ENCODE results near the gene BSPRY. TPM values are rescaled to one million over a fixed set of nuclear protein-coding genes. Genes with fewer than 3 reads are reported as not detected.
A peak's percentile ranks its signal among the peaks of the same experiment; 100 is the strongest.
"Not testable (repeated sequence)": the region's sequence is repeated elsewhere in the genome, so short reads cannot be mapped to it uniquely, and the experiment has no call there.

BSPRY gene
- polyA plus RNA-seq, 1 donor, result 9.5 TPM

GRCh38 chr9:113379829-113380210 lies 30.5 kb downstream of the BSPRY start:
- H3K36me3 ChIP-seq (ENCODE audit: control insufficient read depth, insufficient read depth, low read length); H3K4me3 ChIP-seq (ENCODE audit: low read length); H3K27me3 ChIP-seq (ENCODE audit: control insufficient read depth, insufficient read depth, low read length); H3K9me3 ChIP-seq (ENCODE audit: control insufficient read depth, low read depth, low read length): not testable (repeated sequence)
- no CpG with 5 or more reads among the region's 2 CpGs for WGBS (ENCODE audit: insufficient coverage, low lambda C conversion rate)
- peak in 1 of 2 donors; percentile 21 for DNase-seq
- peaks cover 58% of the 10 kb centered on the region for H3K4me1 ChIP-seq (ENCODE audit: control insufficient read depth, insufficient read depth, low read length)
- peak overlapping the region; percentile 93 for H3K27ac ChIP-seq (ENCODE audit: low read length)

- H3K27me3 ChIP-seq (ENCODE audit: control insufficient read depth, insufficient read depth, low read length), result no peaks in the 10 kb centered on the region
- no peaks in the 10 kb centered on the region for H3K36me3 ChIP-seq (ENCODE audit: control insufficient read depth, insufficient read depth, low read length)
- DNase-seq, result peak; percentile 70 to 84
- no peaks in the 10 kb centered on the region for H3K9me3 ChIP-seq (ENCODE audit: control insufficient read depth, low read depth, low read length)
- no CpG with 5 or more reads among the region's 1 CpG for WGBS (ENCODE audit: insufficient coverage, low lambda C conversion rate)
- no peak overlapping the region for H3K4me3 ChIP-seq (ENCODE audit: low read length)
- H3K4me1 ChIP-seq (ENCODE audit: control insufficient read depth, insufficient read depth, low read length), result peaks cover 57% of the 10 kb centered on the region
- H3K27ac ChIP-seq (ENCODE audit: low read length), result peak overlapping the region; percentile 93
These were observed 31.6 kb downstream of the BSPRY start for GRCh38 chr9:113380869-113381378.

- not testable (repeated sequence) for H3K4me3 ChIP-seq (ENCODE audit: low read length); H3K36me3 ChIP-seq (ENCODE audit: control insufficient read depth, insufficient read depth, low read length); H3K27me3 ChIP-seq (ENCODE audit: control insufficient read depth, insufficient read depth, low read length); DNase-seq; H3K9me3 ChIP-seq (ENCODE audit: control insufficient read depth, low read depth, low read length)
- WGBS (ENCODE audit: insufficient coverage, low lambda C conversion rate), result no CpG with 5 or more reads among the region's 7 CpGs
- Histone ChIP-seq H3K27ac (ENCODE audit: low read length) (peak overlapping the region; percentile 93), H3K4me1 (ENCODE audit: control insufficient read depth, insufficient read depth, low read length) (peaks cover 59% of the 10 kb centered on the region)
These were observed 32.1 kb downstream of the BSPRY start for GRCh38 chr9:113381441-113381840.

GRCh38 chr9:113381909-113382411 lies 32.6 kb downstream of the BSPRY start:
- H3K4me3 ChIP-seq (ENCODE audit: low read length), result no peak overlapping the region
- H3K27me3 ChIP-seq (ENCODE audit: control insufficient read depth, insufficient read depth, low read length), result no peaks in the 10 kb centered on the region
- peak overlapping the region; percentile 93 for H3K27ac ChIP-seq (ENCODE audit: low read length)
- H3K9me3 ChIP-seq (ENCODE audit: control insufficient read depth, low read depth, low read length), result no peaks in the 10 kb centered on the region
- H3K36me3 ChIP-seq (ENCODE audit: control insufficient read depth, insufficient read depth, low read length), result peaks cover 4% of the 10 kb centered on the region
- DNase-seq, result peak; percentile 95 to 96
- peaks cover 64% of the 10 kb centered on the region for H3K4me1 ChIP-seq (ENCODE audit: control insufficient read depth, insufficient read depth, low read length)
- WGBS (ENCODE audit: insufficient coverage, low lambda C conversion rate), result no CpG with 5 or more reads among the region's 8 CpGs

GRCh38 chr9:113386571-113387393 lies 37.4 kb downstream of the BSPRY start:
- DNase-seq, result no peak
- H3K27me3 ChIP-seq (ENCODE audit: control insufficient read depth, insufficient read depth, low read length), result no peaks in the 10 kb centered on the region
- 86% methylated on average over 1 of the region's 4 CpGs for WGBS (ENCODE audit: insufficient coverage, low lambda C conversion rate)
- no peaks in the 10 kb centered on the region for H3K9me3 ChIP-seq (ENCODE audit: control insufficient read depth, low read depth, low read length)
- peak overlapping the region; percentile 85 for H3K27ac ChIP-seq (ENCODE audit: low read length)
- H3K36me3 ChIP-seq (ENCODE audit: control insufficient read depth, insufficient read depth, low read length), result peaks cover 38% of the 10 kb centered on the region
- no peak overlapping the region for H3K4me3 ChIP-seq (ENCODE audit: low read length)
- H3K4me1 ChIP-seq (ENCODE audit: control insufficient read depth, insufficient read depth, low read length), result peaks cover 57% of the 10 kb centered on the region

- H3K9me3 ChIP-seq (ENCODE audit: control insufficient read depth, low read depth, low read length), result no peaks in the 10 kb centered on the region
- peak; percentile 76 to 89 for DNase-seq
- WGBS (ENCODE audit: insufficient coverage, low lambda C conversion rate), result no CpG with 5 or more reads among the region's 9 CpGs
- no peaks in the 10 kb centered on the region for H3K27me3 ChIP-seq (ENCODE audit: control insufficient read depth, insufficient read depth, low read length)
- peaks cover 45% of the 10 kb centered on the region for H3K36me3 ChIP-seq (ENCODE audit: control insufficient read depth, insufficient read depth, low read length)
- H3K27ac ChIP-seq (ENCODE audit: low read length), result peak overlapping the region; percentile 85
- peaks cover 51% of the 10 kb centered on the region for H3K4me1 ChIP-seq (ENCODE audit: control insufficient read depth, insufficient read depth, low read length)
- H3K4me3 ChIP-seq (ENCODE audit: low read length), result no peak overlapping the region
These were observed 38.4 kb downstream of the BSPRY start for GRCh38 chr9:113387560-113388230.

GRCh38 chr9:113388833-113389232 lies 39.5 kb downstream of the BSPRY start:
- DNase-seq, result peak in 1 of 2 donors; percentile 52
- H3K27ac ChIP-seq (ENCODE audit: low read length), result peak overlapping the region; percentile 85
- H3K27me3 ChIP-seq (ENCODE audit: control insufficient read depth, insufficient read depth, low read length), result no peaks in the 10 kb centered on the region
- H3K36me3 ChIP-seq (ENCODE audit: control insufficient read depth, insufficient read depth, low read length), result peaks cover 51% of the 10 kb centered on the region
- H3K4me3 ChIP-seq (ENCODE audit: low read length), result no peak overlapping the region
- no peaks in the 10 kb centered on the region for H3K9me3 ChIP-seq (ENCODE audit: control insufficient read depth, low read depth, low read length)
- peaks cover 41% of the 10 kb centered on the region for H3K4me1 ChIP-seq (ENCODE audit: control insufficient read depth, insufficient read depth, low read length)
- no CpG with 5 or more reads among the region's 13 CpGs for WGBS (ENCODE audit: insufficient coverage, low lambda C conversion rate)

GRCh38 chr9:113389451-113389850 lies 40.1 kb downstream of the BSPRY start:
- no peak overlapping the region for H3K4me3 ChIP-seq (ENCODE audit: low read length)
- H3K27ac ChIP-seq (ENCODE audit: low read length), result peak overlapping the region; percentile 85
- H3K9me3 ChIP-seq (ENCODE audit: control insufficient read depth, low read depth, low read length), result no peaks in the 10 kb centered on the region
- no CpG with 5 or more reads among the region's 11 CpGs for WGBS (ENCODE audit: insufficient coverage, low lambda C conversion rate)
- no peaks in the 10 kb centered on the region for H3K27me3 ChIP-seq (ENCODE audit: control insufficient read depth, insufficient read depth, low read length)
- H3K4me1 ChIP-seq (ENCODE audit: control insufficient read depth, insufficient read depth, low read length), result peaks cover 41% of the 10 kb centered on the region
- DNase-seq, result no peak
- H3K36me3 ChIP-seq (ENCODE audit: control insufficient read depth, insufficient read depth, low read length), result peaks cover 51% of the 10 kb centered on the region

GRCh38 chr9:113390192-113390960 lies 41.0 kb downstream of the BSPRY start:
- no peak for DNase-seq
- Histone ChIP-seq H3K4me1 (ENCODE audit: control insufficient read depth, insufficient read depth, low read length) (peaks cover 41% of the 10 kb centered on the region), H3K9me3 (ENCODE audit: control insufficient read depth, low read depth, low read length) (no peaks in the 10 kb centered on the region), H3K36me3 (ENCODE audit: control insufficient read depth, insufficient read depth, low read length) (peaks cover 51% of the 10 kb centered on the region), H3K4me3 (ENCODE audit: low read length) (no peak overlapping the region), H3K27ac (ENCODE audit: low read length) (no peak overlapping the region), H3K27me3 (ENCODE audit: control insufficient read depth, insufficient read depth, low read length) (no peaks in the 10 kb centered on the region)
- no CpG with 5 or more reads among the region's 17 CpGs for WGBS (ENCODE audit: insufficient coverage, low lambda C conversion rate)

- no peak for DNase-seq
- H3K36me3 ChIP-seq (ENCODE audit: control insufficient read depth, insufficient read depth, low read length), result peaks cover 51% of the 10 kb centered on the region
- 92% methylated on average over 2 of the region's 7 CpGs for WGBS (ENCODE audit: insufficient coverage, low lambda C conversion rate)
These were observed 42.6 kb downstream of the BSPRY start for GRCh38 chr9:113391917-113392316.

More at GRCh38 chr9:113391917-113392316, 42.6 kb downstream of the BSPRY start:
- Histone ChIP-seq H3K4me3 (ENCODE audit: low read length) (no peak overlapping the region), H3K4me1 (ENCODE audit: control insufficient read depth, insufficient read depth, low read length) (peaks cover 44% of the 10 kb centered on the region), H3K27me3 (ENCODE audit: control insufficient read depth, insufficient read depth, low read length) (no peaks in the 10 kb centered on the region), H3K9me3 (ENCODE audit: control insufficient read depth, low read depth, low read length) (no peaks in the 10 kb centered on the region), H3K27ac (ENCODE audit: low read length) (no peak overlapping the region)

Measured in large intestine (tissue), 3 donors.